ENCODE results near the gene WFDC1. TPM values are rescaled to one million over a fixed set of nuclear protein-coding genes. Genes with fewer than 3 reads are reported as not detected.

The WFDC1 gene, protein sequence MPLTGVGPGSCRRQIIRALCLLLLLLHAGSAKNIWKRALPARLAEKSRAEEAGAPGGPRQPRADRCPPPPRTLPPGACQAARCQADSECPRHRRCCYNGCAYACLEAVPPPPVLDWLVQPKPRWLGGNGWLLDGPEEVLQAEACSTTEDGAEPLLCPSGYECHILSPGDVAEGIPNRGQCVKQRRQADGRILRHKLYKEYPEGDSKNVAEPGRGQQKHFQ
- total RNA-seq: 10 to 100 TPM in 1 of 2 donors, not detected in 1; 10.7 TPM

DNA sequence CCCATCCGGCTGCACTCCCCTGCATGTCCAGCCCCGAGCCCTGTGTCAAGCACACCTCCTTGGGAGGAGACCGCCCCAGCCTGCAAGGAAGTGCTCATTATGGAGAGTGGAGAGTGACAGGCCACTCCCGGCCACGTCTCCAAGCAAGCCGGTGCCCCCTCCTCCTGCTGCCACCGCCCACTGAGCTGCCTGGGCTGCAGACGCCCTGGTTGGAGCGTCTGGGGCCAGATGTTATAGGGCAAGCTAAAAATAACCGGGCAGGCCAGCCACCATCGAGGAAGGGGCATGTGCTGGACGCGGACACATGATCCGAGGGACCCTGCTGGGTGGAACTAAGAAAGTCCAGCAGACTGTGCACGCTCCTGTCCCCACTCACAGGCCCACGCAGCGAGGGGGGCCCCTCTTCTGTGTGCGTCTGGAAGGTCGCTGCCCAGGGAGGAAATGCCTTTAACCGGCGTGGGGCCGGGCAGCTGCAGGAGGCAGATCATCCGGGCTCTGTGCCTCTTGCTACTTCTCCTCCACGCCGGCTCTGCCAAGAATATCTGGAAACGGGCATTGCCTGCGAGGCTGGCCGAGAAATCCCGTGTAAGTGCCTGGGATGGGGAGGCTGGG lies at the start of gene WFDC1:
Gene WFDC1 (plus strand): TSS at position 348 of the 612 bp plus-strand sequence. CDS start 94 bp downstream, at position 442.

DNA sequence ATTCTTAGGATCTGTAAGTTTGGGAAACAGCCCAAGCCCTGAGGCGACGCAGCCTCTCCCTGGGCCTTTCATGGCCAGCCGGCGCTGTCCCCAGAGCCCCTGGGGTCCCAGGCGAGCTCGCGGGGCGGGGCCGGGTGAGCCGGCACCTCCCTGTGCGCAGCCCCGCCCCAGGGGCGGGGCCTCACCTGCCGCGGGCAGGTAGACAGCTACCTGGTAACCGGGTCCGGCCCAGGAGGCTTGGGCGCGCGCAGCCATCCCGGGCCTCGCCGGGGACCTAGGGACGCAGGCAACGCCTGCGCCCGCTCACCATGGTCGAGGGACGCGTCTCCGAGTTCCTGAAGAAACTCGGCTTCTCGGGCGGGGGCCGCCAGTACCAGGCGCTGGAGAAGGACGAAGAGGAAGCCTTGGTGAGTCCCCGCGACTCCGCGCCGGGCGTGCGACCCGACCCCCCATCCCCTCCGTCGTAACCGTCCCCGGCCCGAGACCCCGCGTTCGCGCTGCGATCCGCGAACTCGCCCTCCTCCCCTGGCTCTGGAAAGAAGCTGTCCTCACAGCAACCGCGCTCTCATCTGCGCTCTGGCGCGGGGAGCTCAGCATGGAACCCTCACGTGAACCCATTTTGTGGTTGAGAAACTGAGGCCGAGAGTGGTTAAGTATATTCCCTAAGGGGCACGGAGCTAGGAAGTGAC lies 73.8 kb downstream of the WFDC1 start, which contains the start of gene ATP2C2:
Gene ATP2C2 (plus strand): TSS at position 231 of the 689 bp plus-strand sequence. CDS start 78 bp downstream, at position 309.

Small RNA genes lying within 50 kb of the gene (small RNA-seq; reads per million reads assigned to genes)
- gene RNA5SP433: 0 reads per million in 2 donors

Other genes starting within 250 kb of the WFDC1 start
- gene MBTPS1, start 177.9 kb upstream of the WFDC1 start, total RNA-seq: 10 to 100 TPM; 48.9 to 52.3 TPM
- 10 to 100 TPM; 23.1 to 34.3 TPM for gene HSDL1, start 149.7 kb upstream of the WFDC1 start, total RNA-seq
- gene DNAAF1, start 149.6 kb upstream of the WFDC1 start, total RNA-seq: under 1 TPM; 0.33 to 0.69 TPM
- 10 to 100 TPM; 34.3 to 48.2 TPM for gene TAF1C, start 107.8 kb upstream of the WFDC1 start, total RNA-seq
- not detected for gene ADAD2, start 103.7 kb upstream of the WFDC1 start, total RNA-seq
- not detected for gene KCNG4, start 54.9 kb upstream of the WFDC1 start, total RNA-seq
- not detected for gene ATP2C2, start 73.7 kb downstream of the WFDC1 start, total RNA-seq
- 10 to 100 TPM; 12.4 to 17.0 TPM for gene MEAK7, start 209.8 kb downstream of the WFDC1 start, total RNA-seq

Data from melanocyte of skin (primary cell).